Fibroblast of lung (primary cell): ENCODE measurements around the gene AGXT. TPM values are rescaled to one million over a fixed set of nuclear protein-coding genes. Genes with fewer than 3 reads are reported as not detected.

Source experiments
- DNase-seq, 2 donors: peaks; one replicate each; pipeline versions ENCODE4 v3.0.0 to v3.0.0-alpha.2; 2010; ENCODE audit warnings: low read depth in 2 of 2
- H2AFZ ChIP-seq: 2 replicates; pipeline ENCODE4 v1.5.1; 2012; ENCODE audit warnings: low read length, control low read depth, inconsistent platforms
- H3K27ac ChIP-seq: 2 replicates; pipeline ENCODE4 v1.5.1; 2011; ENCODE audit warnings: low read length, control low read depth; ENCODE audit not compliant: insufficient read depth
- H3K27me3 ChIP-seq: 2 replicates; pipeline ENCODE4 v1.5.1; 2011; ENCODE audit warnings: mild to moderate bottlenecking, low read length; ENCODE audit not compliant: control insufficient read depth, insufficient read depth
- H3K36me3 ChIP-seq: 2 replicates; pipeline ENCODE4 v1.5.1; 2011; ENCODE audit warnings: low read length; ENCODE audit not compliant: control insufficient read depth, insufficient read depth
- H3K4me1 ChIP-seq: 2 replicates; pipeline ENCODE4 v1.5.1; 2011; ENCODE audit warnings: low read length; ENCODE audit not compliant: control insufficient read depth, insufficient read depth; ENCODE audit errors: extremely low read depth
- H3K4me2 ChIP-seq: 2 replicates; pipeline ENCODE4 v1.5.1; 2011; ENCODE audit warnings: low read length, control low read depth; ENCODE audit not compliant: insufficient read depth; ENCODE audit errors: extremely low read depth
- H3K4me3 ChIP-seq, 4 experiments: fragments of 200-600 bp in 1 of 4; sonication (generic) in 1 of 4; replicated peaks in 1 of 4; 2 replicates each; pipeline ENCODE4 v1.5.1; 2011 to 2016; ENCODE audit warnings: low read length in 4 of 4, low read depth in 3 of 4, mild to moderate bottlenecking in 3 of 4, control low read depth in 2 of 4, inconsistent platforms in 1 of 4, mixed read lengths in 1 of 4; ENCODE audit not compliant: insufficient read depth in 1 of 4; ENCODE audit errors: control extremely low read depth in 1 of 4
- H3K79me2 ChIP-seq: 2 replicates; pipeline ENCODE4 v1.5.1; 2012; ENCODE audit warnings: mild to moderate bottlenecking, low read length, inconsistent platforms; ENCODE audit not compliant: control insufficient read depth, insufficient read depth
- H3K9ac ChIP-seq: 2 replicates; pipeline ENCODE4 v1.5.1; 2011; ENCODE audit warnings: mild to moderate bottlenecking, low read length, control low read depth; ENCODE audit not compliant: insufficient read depth
- H3K9me3 ChIP-seq: 2 replicates; pipeline ENCODE4 v1.5.1; 2012; ENCODE audit warnings: low read depth, low read length; ENCODE audit not compliant: control insufficient read depth, insufficient read depth
- H4K20me1 ChIP-seq: 2 replicates; pipeline ENCODE4 v1.5.1; 2011; ENCODE audit warnings: low read length; ENCODE audit not compliant: control insufficient read depth, insufficient read depth; ENCODE audit errors: extremely low read depth
- EZH2 ChIP-seq: IDR thresholded peaks from 2 replicates; pipeline ENCODE4 v1.5.1; 2012; ENCODE audit warnings: low read length, control low read depth, mild to moderate bottlenecking; ENCODE audit errors: missing control alignments
- polyA plus RNA-seq, 2 donors: library from polyadenylated mRNA; depleted of rRNA in 1 of 2; stranded (reverse) in 1 of 2; unstranded in 1 of 2; fragments of >200 nt; gene quantifications; 2 replicates each; pipeline ENCODE4 v1.2.1, GENCODE V29; 2011 to 2012; ENCODE audit warnings: missing spikeins in 1 of 2
- total RNA-seq: library from RNA; depleted of rRNA; stranded (reverse); fragments of >200 nt; gene quantifications from 2 replicates; pipeline ENCODE4 v1.2.1, GENCODE V29; 2014
- TF ChIP-seq, protein P1 (sequence below), 2 donors: IDR thresholded peaks in 1 of 2; conservative IDR thresholded peaks in 1 of 2; 1 replicate in 1 of 2; 2 replicates in 1 of 2; pipeline ENCODE4 v1.5.1; 2011 to 2012; ENCODE audit warnings: low read length in 2 of 2, control low read depth in 1 of 2, inconsistent platforms in 1 of 2, low read depth in 1 of 2, mild to moderate bottlenecking in 1 of 2

Gene AGXT
- total and polyA plus RNA-seq, 2 donors (not counting 1 experiment from before 2014, with no cell fraction given), result not detected

DNA sequence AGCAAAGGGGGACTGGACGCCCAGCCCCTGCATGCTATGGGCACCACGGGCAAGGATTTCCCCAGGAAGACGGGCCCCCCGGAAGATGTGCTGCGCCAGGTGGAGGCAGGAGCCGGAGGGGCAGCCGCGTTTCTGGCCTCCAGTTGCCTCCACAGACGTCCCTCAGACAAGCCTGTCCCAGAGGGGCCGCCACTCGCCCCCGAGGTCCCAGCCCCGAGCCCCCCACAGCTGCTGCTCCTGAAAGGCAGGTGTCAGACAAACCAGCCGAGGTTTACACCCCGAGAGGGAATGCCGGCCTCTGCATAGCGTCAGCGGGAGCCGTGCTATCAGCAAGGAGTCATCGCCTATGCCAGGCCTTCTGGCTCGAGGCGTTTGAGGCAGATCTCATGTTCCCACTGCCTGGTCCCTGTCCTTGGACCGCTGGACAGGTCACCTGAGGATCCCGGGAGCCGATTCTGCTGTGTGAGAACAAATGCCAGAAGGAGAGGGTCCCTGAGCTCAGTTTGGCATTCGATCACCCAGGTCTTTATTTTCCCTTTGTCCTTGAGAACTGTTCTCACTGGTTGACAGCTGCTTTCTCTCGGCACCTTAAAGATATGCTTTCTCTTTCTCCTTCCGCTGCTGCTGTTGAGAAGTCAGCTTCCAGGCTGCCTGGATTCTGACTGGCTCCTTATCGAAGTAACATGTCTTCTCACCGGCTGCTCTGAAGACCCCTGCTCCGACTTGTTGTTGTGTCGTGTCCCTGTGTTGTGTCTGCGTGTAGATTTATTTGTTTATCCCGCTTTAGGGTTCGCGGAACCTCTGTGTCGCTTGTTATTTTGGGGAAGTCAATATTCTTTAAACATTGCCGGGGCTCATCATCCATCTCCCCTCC, 58.1 kb downstream of the AGXT start:
- H3K27ac ChIP-seq, result no peak overlapping the region
- DNase-seq, result peak; percentile 13 to 48
- no peaks in the 10 kb centered on the region for H4K20me1 ChIP-seq
- no peaks in the 10 kb centered on the region for H3K36me3 ChIP-seq
- no peaks in the 10 kb centered on the region for H3K79me2 ChIP-seq
- H2AFZ ChIP-seq, result peak overlapping the region; percentile 76
- no peaks in the 10 kb centered on the region for H3K27me3 ChIP-seq
- H3K4me1 ChIP-seq, result peaks cover 11% of the 10 kb centered on the region
- H3K9ac ChIP-seq, result peak overlapping the region; percentile 43
- H3K9me3 ChIP-seq, result no peaks in the 10 kb centered on the region
- H3K4me2 ChIP-seq, result peak overlapping the region; percentile 83
- peak overlapping the region in 3 of 4 experiments; percentile 0 to 45 (median 16) for H3K4me3 ChIP-seq
- no peak for TF ChIP-seq EZH2
- TF ChIP-seq, protein P1, sequence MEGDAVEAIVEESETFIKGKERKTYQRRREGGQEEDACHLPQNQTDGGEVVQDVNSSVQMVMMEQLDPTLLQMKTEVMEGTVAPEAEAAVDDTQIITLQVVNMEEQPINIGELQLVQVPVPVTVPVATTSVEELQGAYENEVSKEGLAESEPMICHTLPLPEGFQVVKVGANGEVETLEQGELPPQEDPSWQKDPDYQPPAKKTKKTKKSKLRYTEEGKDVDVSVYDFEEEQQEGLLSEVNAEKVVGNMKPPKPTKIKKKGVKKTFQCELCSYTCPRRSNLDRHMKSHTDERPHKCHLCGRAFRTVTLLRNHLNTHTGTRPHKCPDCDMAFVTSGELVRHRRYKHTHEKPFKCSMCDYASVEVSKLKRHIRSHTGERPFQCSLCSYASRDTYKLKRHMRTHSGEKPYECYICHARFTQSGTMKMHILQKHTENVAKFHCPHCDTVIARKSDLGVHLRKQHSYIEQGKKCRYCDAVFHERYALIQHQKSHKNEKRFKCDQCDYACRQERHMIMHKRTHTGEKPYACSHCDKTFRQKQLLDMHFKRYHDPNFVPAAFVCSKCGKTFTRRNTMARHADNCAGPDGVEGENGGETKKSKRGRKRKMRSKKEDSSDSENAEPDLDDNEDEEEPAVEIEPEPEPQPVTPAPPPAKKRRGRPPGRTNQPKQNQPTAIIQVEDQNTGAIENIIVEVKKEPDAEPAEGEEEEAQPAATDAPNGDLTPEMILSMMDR (conservative IDR thresholded peaks at IDR 0.05 in 1 of 2, IDR thresholded peaks at IDR 0.05 in 1 of 2; ENCODE audit: low read depth in 1 of 2, low read length in 2 of 2), result no peak

DNA sequence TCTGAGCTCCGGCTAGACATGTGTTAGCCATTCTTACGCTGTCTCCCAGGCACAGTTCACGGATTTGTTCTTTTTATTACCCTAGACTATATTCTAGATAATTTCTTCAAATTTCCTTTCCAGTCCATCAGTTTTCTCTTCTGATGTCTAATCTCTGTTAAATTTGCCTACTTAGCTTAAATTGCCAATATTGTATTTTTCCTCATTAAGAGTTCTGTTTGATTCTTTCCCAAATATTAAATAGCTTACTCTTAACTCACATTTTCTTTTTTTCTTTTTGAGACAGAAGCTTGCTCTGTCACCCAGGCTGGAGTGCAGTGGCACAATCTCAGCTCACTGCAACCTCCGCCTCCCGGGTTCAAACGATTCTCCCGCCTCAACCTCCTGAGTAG, 58.8 kb downstream of the AGXT start:
- H3K9me3 ChIP-seq, result no peaks in the 10 kb centered on the region
- H3K4me2 ChIP-seq, result peak overlapping the region; percentile 83
- H3K36me3 ChIP-seq, result no peaks in the 10 kb centered on the region
- no peaks in the 10 kb centered on the region for H4K20me1 ChIP-seq
- no peaks in the 10 kb centered on the region for H3K79me2 ChIP-seq
- peaks cover 5% of the 10 kb centered on the region for H3K4me1 ChIP-seq
- H3K27ac ChIP-seq, result no peak overlapping the region
- DNase-seq, result no peak
- no peak for TF ChIP-seq EZH2
- TF ChIP-seq, protein P1 (conservative IDR thresholded peaks at IDR 0.05 in 1 of 2, IDR thresholded peaks at IDR 0.05 in 1 of 2; ENCODE audit: low read depth in 1 of 2, low read length in 2 of 2), result no peak
- H3K9ac ChIP-seq, result no peak overlapping the region
- H2AFZ ChIP-seq, result peak overlapping the region; percentile 76
- H3K4me3 ChIP-seq, result peak overlapping the region in 1 of 4 experiments; percentile 45
- no peaks in the 10 kb centered on the region for H3K27me3 ChIP-seq

DNA sequence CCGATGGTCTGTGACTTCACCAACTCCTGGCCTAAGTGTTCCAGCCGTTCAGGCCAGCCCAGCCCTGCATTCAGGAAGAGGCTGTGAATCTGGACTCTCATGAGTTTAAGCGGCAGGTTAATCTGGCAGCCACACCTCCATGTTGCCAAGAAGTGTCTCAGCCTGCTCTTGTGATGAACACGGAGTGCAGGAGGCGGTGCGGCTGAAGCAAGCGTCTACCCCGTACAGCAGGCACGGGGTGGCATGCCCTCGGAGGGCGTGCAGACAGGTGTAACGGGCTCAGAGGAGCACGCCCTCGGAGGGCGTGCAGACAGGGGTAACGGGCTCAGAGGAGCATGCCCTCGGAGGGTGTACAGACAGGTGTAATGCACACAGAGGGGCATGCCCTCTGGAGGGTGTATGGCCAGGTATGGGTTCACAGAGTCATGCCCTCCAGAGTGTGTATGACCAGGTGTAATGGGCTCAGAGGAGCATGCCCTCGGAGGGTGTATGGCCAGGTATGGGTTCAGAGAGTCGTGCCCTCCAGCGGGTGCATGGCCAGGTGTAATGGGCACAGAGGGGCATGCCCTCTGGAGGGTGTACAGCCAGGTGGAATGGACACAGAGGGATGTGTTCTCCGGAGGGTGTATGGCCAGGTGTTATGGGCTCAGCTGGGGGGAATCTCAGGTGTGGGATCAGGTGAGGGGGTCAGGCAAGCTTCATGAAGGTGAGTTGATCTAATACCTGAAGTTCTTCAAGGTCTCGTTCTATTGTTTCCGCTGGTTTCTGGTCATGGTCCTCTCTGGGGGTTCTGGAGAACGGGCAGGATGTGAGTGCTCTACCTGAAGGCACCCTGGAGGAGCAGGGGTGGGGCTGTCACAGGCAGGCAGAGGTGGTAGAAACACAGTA, 60.1 kb downstream of the AGXT start:
- Histone ChIP-seq H2AFZ (no peak overlapping the region), H3K79me2 (no peaks in the 10 kb centered on the region), H3K9me3 (no peaks in the 10 kb centered on the region), H3K9ac (no peak overlapping the region), H3K4me3 (no peak overlapping the region), H3K4me2 (no peak overlapping the region), H4K20me1 (no peaks in the 10 kb centered on the region), H3K4me1 (no peaks in the 10 kb centered on the region), H3K36me3 (no peaks in the 10 kb centered on the region), H3K27me3 (no peaks in the 10 kb centered on the region), H3K27ac (no peak overlapping the region)
- DNase-seq, result no peak
- no peak for TF ChIP-seq EZH2
- TF ChIP-seq, protein P1 (conservative IDR thresholded peaks at IDR 0.05 in 1 of 2, IDR thresholded peaks at IDR 0.05 in 1 of 2; ENCODE audit: low read depth in 1 of 2, low read length in 2 of 2), result no peak
